GM19452 (cell line): ENCODE results near the gene KRTAP5-9.
"Not testable (repeated sequence)": the region's sequence is repeated elsewhere in the genome, so short reads cannot be mapped to it uniquely, and the experiment has no call there.

Experiments used
- ATAC-seq: cut with Tn5 transposase; IDR thresholded peaks from one replicate; pipeline ENCODE4 v1.9.1; 2021; ENCODE audit not compliant: unreplicated experiment

The KRTAP5-9 gene

GRCh38 chr11:71532036-71532610 lies 16.1 kb upstream of the KRTAP5-9 start:
- no peak for ATAC-seq

GRCh38 chr11:71534711-71535608 lies 13.3 kb upstream of the KRTAP5-9 start:
- not testable (repeated sequence) for ATAC-seq

GRCh38 chr11:71535825-71536224 lies 12.4 kb upstream of the KRTAP5-9 start:
- no peak for ATAC-seq

- ATAC-seq, result no peak
Observed at GRCh38 chr11:71537537-71537936, 10.7 kb upstream of the KRTAP5-9 start.

- not testable (repeated sequence) for ATAC-seq
Observed at GRCh38 chr11:71537977-71538665, 10.1 kb upstream of the KRTAP5-9 start, which contains the start of gene KRTAP5-8. Gene KRTAP5-8, plus strand, starts transcription at chr11:71538025. Its CDS starts 31 bp downstream, at chr11:71538056.

GRCh38 chr11:71538666-71538990 lies 9.6 kb upstream of the KRTAP5-9 start:
- ATAC-seq, result no peak

- no peak for ATAC-seq
Observed at GRCh38 chr11:71539017-71539416, 9.2 kb upstream of the KRTAP5-9 start.

GRCh38 chr11:71539971-71540370 lies 8.2 kb upstream of the KRTAP5-9 start:
- ATAC-seq, result not testable (repeated sequence)

GRCh38 chr11:71540521-71541304 lies 7.5 kb upstream of the KRTAP5-9 start:
- ATAC-seq, result not testable (repeated sequence)

- no peak for ATAC-seq
Observed at GRCh38 chr11:71542382-71542781, 5.8 kb upstream of the KRTAP5-9 start.

- ATAC-seq, result no peak
Observed at GRCh38 chr11:71542879-71543777, 5.1 kb upstream of the KRTAP5-9 start.

GRCh38 chr11:71543866-71544265 lies 4.4 kb upstream of the KRTAP5-9 start:
- no peak for ATAC-seq

- ATAC-seq, result no peak
Observed at GRCh38 chr11:71544525-71545214, 3.5 kb upstream of the KRTAP5-9 start.

- ATAC-seq, result no peak
Observed at GRCh38 chr11:71545405-71545966, 2.7 kb upstream of the KRTAP5-9 start.

- no peak for ATAC-seq
Observed at GRCh38 chr11:71548716-71549151, 514 bp downstream of the KRTAP5-9 start.

- ATAC-seq, result no peak
Observed at GRCh38 chr11:71551711-71552110, 3.5 kb downstream of the KRTAP5-9 start.

- ATAC-seq, result no peak
Observed at GRCh38 chr11:71554996-71555395, 6.8 kb downstream of the KRTAP5-9 start.

GRCh38 chr11:71555508-71555907 lies 7.3 kb downstream of the KRTAP5-9 start:
- ATAC-seq, result no peak

GRCh38 chr11:71556018-71556417 lies 7.8 kb downstream of the KRTAP5-9 start:
- ATAC-seq, result no peak
